Measurements from ENCODE around the gene LAPTM5. TPM values are rescaled to one million over a fixed set of nuclear protein-coding genes. Genes with fewer than 3 reads are reported as not detected.

LAPTM5 gene, protein sequence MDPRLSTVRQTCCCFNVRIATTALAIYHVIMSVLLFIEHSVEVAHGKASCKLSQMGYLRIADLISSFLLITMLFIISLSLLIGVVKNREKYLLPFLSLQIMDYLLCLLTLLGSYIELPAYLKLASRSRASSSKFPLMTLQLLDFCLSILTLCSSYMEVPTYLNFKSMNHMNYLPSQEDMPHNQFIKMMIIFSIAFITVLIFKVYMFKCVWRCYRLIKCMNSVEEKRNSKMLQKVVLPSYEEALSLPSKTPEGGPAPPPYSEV
- 0.07 to 0.36 TPM (median 0.14 TPM) in 5 replicates for total RNA-seq (2022; extraction: Qiagen RNA extraction; ENCODE audit: low read depth)

DNA sequence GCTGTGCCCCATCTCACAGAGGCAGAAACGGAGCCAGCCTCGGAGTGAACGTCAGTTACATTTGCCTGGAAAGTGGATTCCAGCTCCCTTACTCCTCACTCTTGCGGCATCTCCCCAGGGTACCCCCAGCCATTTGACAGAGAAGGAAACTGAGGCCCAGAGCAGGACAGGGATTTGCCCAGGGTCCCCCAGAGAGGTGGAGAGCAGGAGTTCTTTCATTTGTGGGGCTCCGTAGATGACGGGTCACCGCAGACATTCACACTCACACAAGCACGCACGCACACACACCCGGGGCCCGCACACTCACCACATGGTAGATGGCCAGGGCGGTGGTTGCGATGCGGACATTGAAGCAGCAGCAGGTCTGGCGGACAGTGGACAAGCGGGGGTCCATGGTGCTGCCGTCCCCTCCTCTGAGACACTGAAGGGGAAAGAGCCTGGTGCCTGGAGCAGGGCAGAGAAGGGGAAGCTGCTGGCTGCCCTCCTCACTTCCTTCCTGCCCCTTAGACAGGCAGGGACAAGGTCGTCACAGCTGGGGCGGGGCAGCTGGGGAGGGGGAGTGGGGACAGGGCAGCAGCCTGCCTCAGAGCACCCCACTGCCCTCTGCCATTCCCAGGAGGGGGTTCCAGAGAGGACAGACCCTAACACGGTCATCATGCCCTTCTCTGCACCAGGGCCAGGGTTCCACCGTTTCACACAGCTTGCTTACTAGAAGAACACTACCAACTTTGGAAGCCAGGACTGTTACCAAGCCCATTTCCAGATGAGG is at the start of gene LAPTM5:
Gene LAPTM5, minus strand, starts transcription at position 423 of the 769 bp plus-strand sequence. Its CDS starts 29 bp downstream, at position 394.

DNA sequence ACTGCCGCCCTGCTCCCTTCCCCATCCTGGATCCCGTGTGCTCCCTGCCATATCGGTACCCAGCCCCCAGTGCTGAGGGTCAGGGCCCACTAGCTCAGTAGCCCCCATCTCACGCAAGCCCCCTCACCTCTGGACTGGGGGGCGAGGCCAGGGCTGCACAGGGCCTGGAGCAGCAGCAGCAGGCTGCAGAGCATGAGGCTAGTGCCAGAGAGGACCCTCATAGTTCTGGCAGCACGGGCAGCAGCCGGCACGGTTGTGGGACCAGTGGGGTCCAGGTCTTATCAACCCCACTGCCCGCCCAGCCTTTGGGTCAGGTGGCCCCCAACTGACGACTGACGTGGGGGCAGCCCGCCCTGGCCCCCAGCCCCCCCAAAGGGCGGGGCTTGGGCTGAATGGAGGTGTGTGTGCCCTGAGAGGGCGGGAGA is 34.2 kb downstream of the LAPTM5 start, which contains the start of gene MATN1:
Gene MATN1, minus strand, starts transcription at position 255 of the 425 bp plus-strand sequence. Its CDS starts 34 bp downstream, at position 221.

Other genes starting within 250 kb of the LAPTM5 start
- gene MATN1, start 34.2 kb downstream of the LAPTM5 start, total RNA-seq (2022; extraction: Qiagen RNA extraction; ENCODE audit: low read depth): 0.10 to 0.12 TPM (median 0.11 TPM) in 4 of 5 replicates, not detected in the other
- gene SDC3, start 151.0 kb upstream of the LAPTM5 start, total RNA-seq (2022; extraction: Qiagen RNA extraction; ENCODE audit: low read depth): 6.9 to 10.7 TPM (median 8.6 TPM) in 5 replicates